ENCODE measurements around the gene PPP2R2C.

DNA sequence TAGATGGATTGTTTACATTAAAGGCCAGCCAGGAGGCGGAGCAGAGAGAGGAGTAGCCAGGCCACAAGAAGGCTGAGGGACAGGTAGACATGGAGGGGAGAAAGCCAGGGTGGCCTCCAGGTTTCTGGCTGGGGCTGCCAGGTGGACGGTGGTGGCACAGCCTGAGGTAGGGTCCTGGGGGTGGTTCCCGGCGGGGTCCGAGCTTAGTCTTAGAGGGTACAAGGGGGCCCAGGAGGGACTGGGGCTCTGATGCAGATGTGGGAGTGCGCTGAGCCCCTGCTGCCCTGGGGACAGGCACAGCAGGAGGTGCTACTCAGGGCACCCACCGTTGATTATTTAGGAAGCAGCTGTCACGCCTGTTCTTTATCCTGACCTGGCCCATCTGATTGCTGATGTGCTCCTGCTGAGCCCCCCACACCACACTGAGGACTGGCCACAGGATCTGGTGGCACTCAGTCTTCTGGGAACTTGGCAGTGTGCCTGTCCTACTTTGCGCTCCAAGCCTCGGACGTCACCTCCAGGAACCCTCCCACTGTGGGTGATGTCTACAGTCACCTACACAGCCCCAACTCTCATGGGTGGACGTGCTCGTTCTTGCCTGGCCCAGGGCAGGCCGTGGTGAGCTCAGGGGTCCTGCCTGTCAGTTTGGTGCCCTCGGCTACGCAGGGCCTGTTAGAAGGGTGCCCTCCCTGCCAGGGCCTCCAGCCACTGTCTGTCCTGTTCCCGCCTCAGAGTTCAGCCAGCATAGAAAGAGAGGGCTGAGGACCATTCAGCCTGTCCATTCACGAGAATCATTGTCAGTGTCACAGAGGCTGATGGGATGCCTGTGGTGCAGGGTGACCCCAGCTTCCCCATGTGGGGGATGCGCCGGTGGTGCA lies 190.7 kb downstream of the PPP2R2C start:
- TF ChIP-seq POLR2A (IDR thresholded peaks at IDR 0.05) (no peak), POLR2AphosphoS5 (IDR thresholded peaks at IDR 0.05) (no peak)
- TF ChIP-seq, protein P1, sequence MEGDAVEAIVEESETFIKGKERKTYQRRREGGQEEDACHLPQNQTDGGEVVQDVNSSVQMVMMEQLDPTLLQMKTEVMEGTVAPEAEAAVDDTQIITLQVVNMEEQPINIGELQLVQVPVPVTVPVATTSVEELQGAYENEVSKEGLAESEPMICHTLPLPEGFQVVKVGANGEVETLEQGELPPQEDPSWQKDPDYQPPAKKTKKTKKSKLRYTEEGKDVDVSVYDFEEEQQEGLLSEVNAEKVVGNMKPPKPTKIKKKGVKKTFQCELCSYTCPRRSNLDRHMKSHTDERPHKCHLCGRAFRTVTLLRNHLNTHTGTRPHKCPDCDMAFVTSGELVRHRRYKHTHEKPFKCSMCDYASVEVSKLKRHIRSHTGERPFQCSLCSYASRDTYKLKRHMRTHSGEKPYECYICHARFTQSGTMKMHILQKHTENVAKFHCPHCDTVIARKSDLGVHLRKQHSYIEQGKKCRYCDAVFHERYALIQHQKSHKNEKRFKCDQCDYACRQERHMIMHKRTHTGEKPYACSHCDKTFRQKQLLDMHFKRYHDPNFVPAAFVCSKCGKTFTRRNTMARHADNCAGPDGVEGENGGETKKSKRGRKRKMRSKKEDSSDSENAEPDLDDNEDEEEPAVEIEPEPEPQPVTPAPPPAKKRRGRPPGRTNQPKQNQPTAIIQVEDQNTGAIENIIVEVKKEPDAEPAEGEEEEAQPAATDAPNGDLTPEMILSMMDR (IDR thresholded peaks at IDR 0.05), result no peak
